HG03432 (cell line): ENCODE results near the gene PRDX6.
"Not testable (repeated sequence)": the region's sequence is repeated elsewhere in the genome, so short reads cannot be mapped to it uniquely, and the experiment has no call there.

Experiments
- ATAC-seq: cut with Tn5 transposase; IDR thresholded peaks from one replicate; pipeline ENCODE4 v1.9.1; 2021; ENCODE audit warnings: mild to moderate bottlenecking, moderate library complexity; ENCODE audit not compliant: unreplicated experiment

Gene PRDX6

DNA sequence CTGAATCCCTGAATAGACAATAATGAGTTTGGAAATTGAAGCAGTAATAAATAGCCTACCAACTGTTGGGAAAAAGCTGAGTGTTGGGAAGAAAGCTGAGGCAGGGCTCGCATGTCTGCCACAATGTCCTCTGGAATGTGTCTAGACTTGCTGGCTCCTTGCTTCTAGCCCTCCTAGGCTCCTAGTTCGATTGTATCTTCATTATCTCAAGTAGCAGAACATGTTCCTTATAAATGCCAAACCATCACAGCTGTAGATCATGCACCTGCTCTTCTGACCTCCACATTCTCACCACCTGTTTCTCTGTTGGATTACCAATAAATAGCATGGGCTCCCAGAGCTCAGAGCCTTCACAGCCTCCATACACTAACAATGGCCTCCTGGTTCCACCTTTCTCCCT, 12.9 kb upstream of the PRDX6 start:
- ATAC-seq = not testable (repeated sequence)

DNA sequence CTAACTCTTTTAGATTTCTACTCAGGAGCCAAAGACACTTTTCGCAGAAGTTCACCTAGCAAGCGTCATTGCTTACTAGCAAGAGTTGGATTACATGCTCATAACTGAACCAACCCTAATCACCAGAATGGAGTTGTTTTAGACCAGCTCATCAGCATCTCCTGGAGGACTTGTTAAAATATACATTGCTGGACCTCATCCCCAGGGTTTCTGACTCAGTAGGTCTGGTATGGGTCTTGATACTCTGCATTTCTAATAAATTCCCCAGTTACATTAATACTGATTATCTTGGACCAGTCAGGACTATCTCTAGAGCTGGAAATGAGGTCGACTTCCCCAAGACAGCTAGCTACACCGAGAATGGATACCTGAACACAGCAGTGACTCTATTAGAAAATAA, 9.7 kb upstream of the PRDX6 start:
- no peak for ATAC-seq

DNA sequence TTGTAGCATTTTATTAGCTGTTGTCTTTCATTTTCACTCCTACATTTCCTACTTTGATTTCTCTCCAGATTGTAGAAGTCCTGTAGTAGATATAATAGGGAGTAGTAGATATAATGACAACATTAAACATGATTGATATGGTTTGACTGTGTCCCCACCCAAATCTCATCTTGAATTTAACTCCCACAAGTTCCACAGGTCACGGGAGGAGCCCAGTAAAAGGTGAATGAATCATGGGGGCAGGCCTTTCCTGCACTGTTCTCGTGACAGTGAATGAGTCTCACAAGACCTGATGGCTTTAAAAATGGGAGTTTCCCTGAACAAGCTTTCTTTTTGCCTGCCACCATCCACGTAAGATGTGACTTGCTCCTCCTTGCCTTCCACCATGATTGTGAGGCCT, 7.5 kb upstream of the PRDX6 start:
- ATAC-seq = no peak

DNA sequence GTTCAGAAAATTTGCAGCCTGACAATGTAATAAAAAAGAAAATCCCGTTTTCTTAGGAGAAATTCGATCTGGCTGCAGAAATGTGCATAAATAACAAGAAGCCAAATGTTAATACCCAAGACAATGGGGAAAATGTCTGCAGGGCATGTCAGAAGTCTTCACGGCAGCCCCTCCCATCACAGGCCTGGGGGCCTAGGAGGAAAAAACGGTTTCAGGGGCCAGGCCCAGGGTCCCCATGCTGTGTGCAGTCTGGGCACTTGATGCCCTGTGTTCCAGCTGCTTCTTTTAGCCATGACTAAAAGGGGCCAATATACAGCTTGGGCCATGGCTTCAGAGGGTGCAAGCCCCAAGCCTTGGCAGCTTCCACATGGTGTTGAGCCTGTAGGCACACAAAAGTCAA, 6.5 kb upstream of the PRDX6 start:
- no peak for ATAC-seq

DNA sequence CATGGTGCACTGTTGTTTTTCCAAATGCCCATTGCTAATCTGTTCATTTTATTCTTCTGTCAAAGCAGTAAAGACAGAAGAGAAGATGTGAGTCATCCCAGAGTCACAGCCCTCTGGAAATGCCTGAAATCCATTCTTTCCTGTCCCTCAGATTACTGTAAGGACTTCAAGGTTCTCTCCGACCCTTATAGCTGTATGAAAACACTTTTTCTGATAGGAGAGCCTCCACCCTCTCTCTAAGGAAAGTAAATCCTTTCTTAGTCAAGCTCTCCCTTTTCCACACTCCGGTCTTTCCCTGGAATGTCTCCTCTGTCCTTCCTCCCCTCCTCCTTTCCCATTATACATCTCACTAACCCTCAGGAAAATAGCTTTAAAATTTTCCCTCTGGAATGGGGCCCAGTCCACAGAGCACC, 3.5 kb upstream of the PRDX6 start:
- ATAC-seq = no peak

DNA sequence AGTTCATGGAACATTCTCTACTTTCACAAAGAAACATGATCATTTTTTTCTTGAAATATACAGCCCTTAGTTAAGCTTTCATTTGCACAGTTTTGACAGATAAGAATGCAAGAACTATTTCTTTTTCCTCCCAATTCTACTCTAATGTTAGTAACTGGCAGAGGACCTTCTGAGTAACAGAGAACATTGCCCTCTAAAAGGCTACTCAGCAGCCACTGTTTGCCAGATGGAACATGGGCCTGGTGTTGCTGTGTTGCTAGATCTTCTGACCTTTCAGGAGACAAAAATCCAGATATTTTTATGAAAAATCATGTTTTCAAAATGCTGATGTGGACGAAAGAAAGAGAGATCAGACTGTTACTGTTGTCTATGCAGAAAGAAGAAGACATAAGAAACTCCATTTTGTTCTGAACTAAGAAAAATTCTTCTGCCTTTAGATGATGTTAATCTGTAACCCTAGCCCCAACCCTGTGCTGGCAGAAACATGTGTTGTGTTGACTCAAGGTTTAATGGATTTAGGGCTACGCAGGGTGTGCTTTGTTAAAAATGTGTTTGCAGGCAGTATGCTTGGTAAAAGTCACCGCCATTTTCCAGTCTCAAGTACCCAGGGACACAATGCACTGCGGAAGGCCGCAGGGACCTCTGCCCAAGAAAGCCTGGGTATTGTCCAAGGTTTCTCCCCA, 2.9 kb upstream of the PRDX6 start:
- no peak for ATAC-seq

DNA sequence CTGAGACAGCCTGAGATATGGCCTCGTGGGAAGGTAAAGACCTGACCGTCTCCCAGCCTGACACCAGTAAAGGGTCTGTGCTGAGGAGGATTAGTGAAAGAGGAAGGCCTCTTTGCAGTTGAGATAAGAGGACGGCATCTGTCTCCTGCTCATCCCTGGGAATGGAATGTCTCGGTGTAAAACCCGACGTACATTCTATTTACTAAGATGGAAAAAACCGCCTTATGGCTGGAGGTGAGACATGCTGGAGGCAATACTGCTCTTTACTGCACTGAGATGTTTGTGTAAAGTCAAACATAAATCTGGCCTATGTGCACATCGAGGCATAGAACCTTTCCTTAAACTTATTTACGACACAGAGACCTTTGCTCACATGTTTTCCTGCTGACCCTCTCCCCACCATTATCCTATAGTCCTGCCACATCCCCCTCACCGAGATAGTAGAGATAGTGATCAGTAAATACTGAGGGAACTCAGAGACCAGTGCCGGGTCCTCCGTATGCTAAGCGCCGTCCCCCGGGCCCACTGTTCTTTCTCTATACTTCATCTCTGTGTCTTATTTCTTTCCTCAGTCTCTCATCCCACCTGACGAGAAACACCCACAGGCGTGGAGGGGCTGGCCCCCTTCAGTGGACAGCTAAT, 2.2 kb upstream of the PRDX6 start:
- not testable (repeated sequence) for ATAC-seq

DNA sequence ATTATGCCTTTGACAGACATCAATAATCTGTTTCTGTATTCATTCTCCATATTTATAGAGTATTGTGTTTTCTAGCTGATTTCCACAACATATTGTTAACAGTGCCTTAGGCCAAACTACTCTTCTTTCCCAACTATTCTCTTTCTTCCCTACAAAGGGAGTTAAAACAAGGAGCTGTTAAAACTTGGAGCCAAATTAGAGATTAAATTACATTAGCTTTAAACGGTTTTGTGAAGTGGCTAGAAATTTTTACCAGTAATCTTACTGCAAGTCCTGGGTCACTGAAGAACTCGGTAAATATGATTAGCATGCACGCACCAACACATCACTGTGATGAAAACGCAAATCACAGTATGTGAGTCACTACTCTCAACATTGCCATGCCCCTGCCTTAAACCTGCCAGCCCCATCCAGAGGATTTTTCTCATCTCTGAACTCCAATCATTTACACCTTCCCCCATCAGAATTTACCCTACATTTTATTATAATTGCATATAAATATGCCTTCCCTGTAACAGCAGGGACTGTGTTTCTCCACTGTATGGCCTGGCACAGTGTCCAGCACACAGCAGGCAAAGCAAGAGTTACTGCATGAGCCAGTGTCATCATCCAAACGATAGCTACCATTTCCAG, 1.5 kb upstream of the PRDX6 start:
- ATAC-seq = no peak

DNA sequence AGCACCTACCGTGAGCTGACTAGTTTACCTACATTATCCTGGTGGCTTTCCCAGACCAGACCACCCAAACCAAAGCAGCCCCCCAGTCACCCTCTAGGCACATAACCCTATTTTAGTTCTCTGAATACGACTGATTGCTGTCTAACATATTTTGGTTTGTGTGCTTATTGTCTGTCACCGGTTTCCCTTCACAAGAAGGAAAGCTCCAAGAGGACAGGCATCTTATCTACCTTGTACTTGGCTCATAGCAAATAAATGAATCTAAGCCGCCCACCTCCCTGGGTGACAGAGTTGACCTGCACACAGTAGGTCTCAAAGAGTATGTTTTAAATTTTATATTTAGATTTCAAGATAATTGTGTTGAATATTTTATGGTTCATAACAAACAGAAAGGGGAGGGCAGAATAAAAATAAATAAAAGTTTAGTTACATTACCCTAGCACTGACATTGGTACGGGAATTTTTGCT, 904 bp upstream of the PRDX6 start:
- no peak for ATAC-seq

DNA sequence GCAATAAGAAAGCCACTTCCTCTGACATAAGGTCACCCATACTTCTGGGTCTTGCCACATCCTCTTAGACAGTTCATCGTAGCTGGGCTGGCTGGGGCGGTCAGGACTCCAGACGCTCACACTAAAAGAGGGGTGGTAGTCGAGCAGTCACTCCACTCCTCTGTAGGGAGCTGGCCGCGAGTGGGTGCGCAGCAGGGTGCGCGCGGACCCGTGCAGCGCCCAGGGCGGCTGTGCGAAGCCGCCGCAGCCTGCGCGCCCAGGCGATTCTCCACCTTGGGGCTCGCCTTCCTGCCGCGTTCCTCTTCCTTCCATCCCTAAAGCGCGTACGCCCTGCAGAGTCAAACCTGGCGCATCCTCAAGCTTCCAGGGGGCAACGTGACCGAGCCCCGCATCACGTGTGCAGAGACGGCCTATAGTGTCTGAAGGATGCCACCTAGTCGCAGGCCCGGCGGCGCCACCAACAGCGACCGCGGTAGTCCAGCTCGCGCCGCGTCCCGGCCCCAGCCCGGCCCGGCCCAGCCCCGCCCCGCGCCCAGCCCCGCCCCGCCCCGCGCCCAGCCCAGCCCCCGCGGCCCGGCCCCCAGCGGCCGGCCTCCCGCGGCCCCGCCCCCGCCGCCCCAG, 360 bp upstream of the PRDX6 start:
- ATAC-seq = peak; percentile 98

DNA sequence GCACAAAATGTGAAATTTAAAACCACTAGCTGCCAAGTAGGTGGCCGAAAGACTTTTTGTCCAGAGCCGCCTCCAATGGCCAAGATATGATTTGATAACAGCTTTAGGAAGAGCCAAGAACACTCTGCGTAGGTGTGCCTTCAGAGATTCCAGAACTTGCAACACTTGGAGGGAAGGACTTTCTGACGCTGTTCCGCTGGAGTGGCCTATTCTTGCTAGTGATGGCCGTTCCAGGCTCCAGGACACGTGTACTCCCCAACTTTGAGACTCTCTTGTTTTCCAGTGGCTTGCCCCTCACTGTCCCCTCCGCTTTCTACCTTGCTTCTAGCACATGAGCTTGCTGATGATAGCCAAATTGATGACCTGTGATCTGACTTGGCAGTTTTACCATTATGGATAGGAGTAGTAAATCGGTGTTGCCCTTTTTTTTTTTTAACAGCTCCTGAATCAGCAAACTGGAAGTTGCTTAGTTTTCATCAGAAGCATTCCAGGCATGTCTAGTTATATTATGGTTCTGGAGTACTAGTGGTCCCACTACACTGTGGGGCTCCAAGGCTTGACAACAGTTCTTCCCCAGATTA, 1.0 kb downstream of the PRDX6 start:
- no peak for ATAC-seq

DNA sequence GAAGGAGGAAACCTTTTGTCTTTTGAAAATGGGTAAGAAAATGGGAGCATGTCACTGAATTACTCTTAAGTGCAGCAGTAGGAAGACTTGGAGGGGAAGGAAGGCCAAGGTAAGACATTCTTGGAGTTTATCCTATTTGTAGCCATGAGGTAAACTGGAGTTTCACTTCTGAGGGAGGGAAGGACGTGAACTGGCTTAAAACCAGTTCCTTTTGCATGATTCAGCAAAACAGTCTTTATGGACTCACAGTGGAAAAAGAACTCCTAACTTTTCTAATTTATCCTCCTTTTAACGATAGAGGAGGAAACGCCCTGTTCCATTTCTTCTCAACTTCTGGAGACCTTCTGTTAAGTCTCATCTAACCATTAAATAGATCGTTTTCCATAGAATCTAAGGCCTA, 2.5 kb downstream of the PRDX6 start:
- ATAC-seq = no peak

DNA sequence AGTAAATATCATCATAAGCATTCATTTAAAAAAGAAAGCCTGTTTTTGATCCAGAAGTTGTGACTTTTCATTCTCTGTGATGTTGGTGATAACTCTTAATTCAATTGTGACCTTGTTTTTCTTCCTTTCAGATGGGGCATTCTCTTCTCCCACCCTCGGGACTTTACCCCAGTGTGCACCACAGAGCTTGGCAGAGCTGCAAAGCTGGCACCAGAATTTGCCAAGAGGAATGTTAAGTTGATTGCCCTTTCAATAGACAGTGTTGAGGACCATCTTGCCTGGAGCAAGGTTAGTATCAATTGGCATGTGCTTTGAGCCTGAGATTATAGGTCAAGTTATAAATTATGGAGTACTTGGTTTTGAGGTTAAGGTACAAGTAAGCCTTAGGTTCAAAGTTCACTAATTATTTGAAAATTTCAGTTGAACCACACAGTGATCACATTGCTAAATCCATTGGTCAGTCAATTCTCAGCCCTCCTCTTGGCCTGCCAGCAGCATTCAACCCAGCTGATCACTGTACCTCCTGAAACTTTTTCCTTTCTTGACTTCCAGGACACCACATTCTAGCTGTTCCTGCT, 4.1 kb downstream of the PRDX6 start:
- ATAC-seq = no peak

DNA sequence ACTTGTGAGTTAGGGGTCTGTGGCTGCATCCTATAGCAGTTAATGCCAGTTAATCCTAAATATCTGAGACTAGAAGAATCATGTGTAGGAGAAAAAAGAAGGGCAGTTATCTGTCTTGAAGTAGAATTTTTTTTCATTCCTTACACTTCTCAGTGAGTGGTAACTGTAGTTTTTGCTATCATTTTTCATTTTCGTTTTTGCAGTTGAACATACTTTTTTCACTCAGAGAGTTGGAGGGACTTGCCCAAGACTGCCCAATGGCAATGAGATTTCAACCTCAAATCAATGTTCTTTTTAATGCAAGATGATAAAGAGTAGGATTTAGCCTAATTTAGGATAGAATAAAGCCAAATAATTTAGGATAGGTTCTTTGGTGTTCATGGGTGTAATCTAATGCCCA, 5.5 kb downstream of the PRDX6 start:
- no peak for ATAC-seq

DNA sequence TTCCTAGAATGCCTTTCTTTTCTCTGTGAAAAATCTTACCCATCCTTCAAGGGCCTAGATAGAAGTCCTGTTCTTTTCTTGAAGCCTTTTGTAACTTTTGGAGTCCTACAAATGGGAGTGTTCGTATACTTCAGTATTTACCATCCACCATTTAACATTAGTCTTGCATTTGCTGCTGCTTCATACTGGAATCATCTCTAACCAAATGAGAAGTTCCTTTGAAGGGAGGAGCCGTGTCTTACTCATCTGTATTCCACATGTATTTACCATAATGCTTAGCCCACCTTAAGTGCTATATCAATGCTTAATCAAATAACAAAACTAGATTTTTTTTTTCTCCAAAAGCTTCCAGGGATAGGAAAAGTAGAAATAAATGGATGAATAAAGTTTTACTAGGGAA, 7.1 kb downstream of the PRDX6 start:
- ATAC-seq = no peak

DNA sequence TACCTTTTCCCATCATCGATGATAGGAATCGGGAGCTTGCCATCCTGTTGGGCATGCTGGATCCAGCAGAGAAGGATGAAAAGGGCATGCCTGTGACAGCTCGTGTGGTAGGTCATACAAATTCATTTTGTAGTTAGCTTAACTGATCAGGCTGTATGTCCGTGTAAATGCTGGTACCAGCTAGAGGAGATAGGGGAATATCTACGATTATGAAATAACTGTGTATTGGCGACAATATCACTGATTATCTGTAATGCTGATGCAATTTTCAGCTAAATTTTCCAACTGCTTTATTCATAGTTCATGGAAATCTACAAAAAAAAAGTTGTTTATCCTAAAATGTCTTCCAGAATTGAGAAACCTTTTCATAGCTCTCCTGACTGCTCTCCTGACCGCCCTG, 8.3 kb downstream of the PRDX6 start:
- no peak for ATAC-seq

DNA sequence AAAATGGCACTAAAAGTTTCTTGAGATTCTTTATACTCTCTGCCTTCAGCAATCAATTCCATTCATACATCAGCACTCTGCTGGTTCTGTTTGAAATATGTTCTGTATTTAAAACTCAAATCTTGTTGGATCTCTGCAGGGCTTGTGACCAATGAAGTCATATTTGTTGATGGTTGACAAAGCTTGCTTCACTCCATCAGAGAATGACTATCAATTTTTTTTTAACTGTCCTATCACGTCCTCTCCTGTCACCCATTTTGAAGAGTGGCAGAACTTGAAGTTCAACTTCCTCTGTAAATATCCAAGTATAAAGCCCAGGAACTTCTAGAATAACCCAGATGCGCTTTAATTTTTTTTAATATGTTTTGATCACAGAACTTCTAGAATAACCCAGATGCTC, 10.9 kb downstream of the PRDX6 start:
- ATAC-seq = no peak

DNA sequence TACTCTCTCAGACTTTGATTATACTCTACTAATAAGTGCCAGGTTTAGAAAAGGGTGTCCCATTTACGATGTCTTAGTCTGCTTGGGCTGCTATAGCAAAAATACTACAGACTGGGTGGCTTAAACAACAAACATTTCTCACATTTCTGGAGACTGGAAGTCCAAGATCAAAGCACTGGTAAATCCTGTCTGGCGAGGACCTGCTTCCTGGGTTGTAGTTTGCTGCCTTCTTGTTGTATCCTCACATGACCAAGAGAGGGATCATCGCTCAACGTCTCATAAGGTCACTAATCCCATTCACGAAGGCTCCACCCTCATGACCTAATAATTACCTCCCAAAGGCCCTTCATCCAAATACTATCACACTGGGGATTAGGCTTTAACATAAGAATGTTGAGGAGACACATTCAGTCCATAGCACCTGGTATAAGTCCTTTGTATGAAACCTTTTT, 12.0 kb downstream of the PRDX6 start:
- no peak for ATAC-seq

DNA sequence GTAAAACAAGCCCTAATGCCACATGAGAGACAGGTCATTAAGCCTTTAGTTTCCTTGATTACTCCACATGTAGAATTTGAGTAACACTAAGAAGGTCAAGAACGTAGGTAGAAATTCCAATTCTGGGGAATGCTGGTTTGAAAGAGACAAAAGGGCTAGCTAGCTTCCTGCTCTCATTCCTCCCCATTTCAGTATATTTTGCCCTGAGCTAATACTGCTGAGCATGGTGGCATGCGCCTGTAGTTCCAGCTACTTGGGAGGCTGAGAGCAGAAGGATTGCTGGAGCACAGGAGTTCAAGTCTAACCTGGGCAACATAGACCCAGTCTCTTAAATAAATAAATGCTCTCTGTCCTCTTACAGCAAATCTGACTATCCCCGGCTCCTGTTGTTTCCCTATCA, 12.8 kb downstream of the PRDX6 start:
- no peak for ATAC-seq

DNA sequence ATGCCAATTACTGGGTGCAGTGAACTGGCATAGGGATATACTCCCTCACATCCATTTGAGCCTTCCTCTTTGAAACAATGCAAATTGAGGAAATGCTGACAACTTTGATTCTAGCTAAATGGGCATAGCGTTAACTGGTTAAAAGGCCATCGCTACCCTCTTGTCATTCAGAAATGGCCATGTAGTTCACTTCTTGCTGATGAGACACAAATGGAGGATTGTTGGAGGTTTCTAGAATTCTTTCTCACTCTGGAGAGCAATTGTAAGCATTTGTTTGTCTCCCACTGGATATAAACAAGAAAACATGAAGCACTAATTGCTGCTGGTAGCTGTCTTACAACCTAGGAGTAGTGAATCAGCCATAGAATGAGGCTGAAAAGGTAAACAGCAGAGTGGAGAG, 14.4 kb downstream of the PRDX6 start:
- no peak for ATAC-seq

DNA sequence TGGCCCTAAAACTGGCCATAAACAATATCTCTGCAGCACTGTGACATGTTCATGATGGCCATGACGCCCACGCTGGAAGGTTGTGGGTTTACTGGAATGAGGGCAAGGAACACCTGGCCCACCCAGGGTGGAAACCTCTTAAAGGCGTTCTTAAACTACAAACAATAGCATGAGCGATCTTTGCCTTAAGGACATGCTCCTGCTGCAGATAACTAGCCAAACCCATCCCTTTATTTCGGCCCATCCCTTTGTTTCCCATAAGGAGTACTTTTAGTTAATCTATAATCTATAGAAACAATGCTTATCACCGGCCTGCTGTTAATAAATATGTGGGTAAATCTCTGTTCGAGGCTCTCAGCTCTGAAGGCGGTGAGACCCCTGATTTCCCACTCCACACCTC, 16.0 kb downstream of the PRDX6 start:
- not testable (repeated sequence) for ATAC-seq
